HG03469 (cell line): Measurements from ENCODE around the gene CUEDC1.

ENCODE experiments used
- ATAC-seq: cut with Tn5 transposase; IDR thresholded peaks from one replicate; pipeline ENCODE4 v1.9.1; 2021; ENCODE audit warnings: mild to moderate bottlenecking, moderate library complexity, moderate number of reproducible peaks; ENCODE audit not compliant: unreplicated experiment

The CUEDC1 gene

DNA sequence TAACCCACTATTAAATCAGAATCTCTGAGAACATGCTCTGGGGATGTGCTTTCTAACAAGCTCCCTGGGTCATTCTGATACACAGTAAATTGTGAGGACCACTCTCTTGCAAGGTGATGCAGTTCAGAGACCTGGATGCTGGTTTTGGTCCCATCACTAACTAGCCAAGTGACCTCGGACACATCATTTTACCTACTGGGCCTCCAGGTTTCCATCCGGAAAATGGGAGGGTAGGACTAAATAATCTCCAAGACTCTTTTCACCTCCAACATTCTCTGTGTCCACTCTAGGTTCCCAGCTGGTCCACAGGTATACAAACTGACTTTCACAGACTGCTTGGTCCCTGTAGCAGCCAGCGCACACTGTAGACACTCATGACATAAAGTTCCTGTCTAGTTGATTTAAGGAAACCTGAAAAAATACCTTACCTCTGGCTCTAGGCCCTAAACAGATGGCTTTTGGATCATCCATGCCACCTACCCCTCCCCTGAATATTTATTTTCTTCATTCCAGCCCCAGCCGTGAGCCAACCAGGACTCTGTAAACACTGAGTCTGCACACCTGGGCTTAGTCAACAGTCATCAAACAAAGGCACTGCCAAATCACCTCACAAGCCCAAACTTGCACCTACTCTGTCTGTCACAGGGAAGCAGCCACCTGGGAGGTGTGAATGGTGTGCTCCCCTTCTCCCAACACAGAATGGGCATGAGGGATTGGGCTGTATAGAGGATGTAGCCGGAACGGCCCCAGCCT lies 54.0 kb downstream of the CUEDC1 start:
- no peak for ATAC-seq

DNA sequence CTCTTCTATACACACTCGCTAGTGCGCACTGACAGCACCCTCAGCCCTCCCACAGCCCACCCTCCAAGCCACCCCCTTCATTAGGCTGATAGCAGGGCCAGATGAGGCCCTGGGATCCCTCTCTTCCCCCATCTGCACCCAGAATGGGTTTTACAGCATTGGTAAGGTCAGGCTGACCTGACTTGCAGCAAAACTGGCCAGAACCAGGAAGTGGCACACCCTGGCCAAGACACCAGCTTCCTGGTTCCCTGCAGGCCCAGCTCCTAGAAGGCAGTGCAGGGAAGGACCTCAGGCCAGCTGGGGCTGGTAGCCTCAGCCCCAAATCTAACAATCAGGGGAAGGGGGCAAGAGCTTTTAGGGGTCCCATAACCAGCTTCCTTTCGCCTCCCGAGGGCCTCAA lies 55.4 kb downstream of the CUEDC1 start:
- ATAC-seq: no peak

DNA sequence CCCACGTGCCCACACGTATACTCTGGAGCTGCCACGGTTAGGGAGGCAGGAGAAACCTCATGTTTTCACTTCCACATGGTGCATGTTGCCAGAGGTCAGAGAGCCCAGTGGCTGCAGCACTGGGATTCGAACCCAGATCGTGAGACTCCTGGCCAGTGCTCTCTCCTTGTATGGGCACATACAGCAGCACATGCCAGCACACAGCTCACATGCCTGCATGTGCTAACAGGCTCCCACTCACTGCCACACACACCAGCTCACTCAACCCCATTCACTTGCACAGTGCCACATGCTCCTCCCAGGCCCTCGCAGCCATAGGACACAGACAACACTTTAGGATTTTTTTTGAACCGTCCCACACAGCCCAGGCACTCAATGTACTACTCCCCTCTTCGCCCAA lies 55.8 kb downstream of the CUEDC1 start:
- no peak for ATAC-seq

DNA sequence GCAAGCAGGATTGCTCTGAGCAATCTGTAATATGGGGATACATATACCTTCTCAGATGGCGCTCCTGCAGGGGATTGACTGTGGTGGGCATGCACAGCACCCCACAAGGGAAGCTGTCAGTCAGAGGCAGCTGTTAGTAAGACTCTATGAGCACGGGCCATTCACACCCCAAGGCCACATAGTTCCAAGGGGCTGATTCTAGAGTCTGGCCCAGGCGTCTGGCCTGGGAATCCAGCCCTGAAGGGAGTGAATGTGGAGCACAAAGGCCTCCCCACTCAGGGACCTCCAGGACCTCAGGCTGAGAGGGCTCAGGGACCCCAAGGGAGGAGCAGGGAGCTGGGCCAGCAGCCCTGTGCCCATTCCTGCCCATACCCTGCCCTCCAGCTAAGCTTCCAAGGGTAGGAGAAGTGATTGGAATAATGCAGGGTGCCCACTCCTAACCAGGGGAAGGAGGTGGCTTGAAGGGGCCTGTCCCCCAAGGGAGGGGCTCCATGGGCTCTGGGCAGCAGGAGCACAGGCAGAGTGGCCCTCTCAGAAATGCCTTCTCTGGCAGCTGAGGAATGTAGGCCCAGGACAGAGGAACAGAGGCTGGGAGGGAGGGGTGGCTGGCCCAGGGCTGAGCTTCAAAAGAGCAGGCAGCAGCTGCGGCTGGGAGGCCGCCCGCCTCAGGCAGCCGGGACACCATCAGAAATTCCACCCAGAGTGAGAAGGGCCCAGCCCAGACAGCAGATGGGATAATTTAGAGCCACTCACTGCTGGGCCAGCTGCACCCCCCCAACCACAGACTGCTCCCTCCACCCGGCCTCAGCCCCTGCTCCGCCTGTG lies 56.5 kb downstream of the CUEDC1 start:
- ATAC-seq: no peak

DNA sequence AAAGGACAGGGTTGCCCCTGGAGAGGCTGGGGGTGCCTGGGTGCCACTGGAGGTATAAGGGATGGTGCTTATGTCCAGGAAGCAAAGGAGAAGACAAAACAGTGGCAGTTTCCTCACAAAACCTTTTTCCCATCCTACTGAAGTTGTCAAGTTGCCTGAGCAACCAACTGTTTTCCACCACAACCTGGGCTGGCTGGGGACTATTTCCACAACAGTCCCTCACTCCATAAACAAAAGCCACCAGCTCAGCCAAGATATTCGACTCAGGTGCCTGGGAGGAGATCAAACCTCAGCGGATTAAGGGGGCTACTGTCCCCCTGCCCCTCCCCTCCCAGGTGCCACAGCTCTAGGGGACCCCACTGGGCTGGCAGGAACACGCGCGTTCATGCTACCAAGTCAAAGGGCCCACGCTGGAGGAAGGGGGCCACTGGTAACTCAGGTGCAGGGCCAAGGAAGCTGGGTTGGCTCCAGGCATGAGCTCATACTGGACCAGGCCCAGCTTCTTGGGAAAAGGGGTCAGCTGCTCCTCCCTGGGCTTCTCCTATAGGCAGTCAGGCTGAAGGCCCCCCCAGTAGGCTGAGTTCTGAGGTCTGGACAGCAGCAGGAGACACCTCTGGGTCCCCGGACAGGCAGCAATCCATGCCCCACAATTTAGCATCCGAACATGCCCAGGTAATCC lies 59.7 kb downstream of the CUEDC1 start:
- no peak for ATAC-seq

DNA sequence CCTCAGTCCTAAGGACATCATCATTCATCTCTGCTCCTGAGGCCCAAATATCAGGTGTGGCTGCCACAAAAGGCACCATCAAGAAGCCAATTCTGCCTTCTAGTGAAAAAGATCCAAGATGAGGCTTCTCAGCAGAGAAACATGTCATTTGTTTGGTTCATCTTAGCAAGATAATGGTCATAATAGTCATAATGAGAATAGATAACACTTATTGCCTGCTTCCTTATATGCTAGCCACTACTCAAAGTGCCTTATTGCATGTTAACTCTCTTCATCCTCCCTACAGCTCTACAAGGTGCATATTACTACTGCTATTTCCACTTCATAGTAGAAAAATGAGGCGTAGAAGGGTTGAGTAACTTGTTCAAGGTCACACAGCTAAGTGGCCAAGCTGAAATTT lies 60.4 kb downstream of the CUEDC1 start:
- no peak for ATAC-seq

DNA sequence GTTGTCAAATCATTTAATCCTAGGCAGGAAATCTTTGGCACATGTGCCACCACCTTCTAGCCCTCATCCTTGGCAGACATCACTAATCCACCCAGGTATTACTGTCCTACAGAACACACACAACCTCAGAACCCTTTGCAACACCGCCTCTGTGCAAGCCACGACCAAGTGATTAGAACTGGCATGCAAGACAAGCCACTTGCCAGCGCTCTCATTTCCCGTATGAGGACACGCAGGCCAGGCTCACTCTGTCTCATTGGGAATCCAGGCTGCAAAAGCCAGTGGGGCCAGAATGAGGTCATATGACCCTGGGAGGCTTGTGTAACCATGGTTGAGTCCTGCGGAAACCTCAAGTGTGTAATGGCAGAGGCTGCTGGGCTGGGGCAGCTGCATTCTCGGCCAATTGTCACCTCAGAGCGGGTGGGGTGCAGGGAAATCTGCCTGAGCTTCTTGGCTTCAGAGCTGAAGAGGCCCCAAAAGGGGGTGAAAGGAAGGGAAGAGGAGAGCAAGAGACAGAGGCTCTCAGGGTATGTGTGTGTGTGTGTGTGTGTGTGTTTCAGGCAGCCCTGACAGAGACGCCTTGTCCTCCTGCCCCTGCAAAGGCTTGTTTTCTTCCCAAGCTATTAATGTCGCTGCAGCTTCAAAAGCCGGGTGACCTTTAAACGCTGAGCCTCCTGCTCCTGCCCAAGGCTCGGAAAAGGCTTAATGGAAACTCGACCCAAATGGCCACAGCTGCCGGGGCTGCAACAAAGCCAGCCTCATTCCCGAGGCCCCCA lies 62.2 kb downstream of the CUEDC1 start:
- no peak for ATAC-seq

DNA sequence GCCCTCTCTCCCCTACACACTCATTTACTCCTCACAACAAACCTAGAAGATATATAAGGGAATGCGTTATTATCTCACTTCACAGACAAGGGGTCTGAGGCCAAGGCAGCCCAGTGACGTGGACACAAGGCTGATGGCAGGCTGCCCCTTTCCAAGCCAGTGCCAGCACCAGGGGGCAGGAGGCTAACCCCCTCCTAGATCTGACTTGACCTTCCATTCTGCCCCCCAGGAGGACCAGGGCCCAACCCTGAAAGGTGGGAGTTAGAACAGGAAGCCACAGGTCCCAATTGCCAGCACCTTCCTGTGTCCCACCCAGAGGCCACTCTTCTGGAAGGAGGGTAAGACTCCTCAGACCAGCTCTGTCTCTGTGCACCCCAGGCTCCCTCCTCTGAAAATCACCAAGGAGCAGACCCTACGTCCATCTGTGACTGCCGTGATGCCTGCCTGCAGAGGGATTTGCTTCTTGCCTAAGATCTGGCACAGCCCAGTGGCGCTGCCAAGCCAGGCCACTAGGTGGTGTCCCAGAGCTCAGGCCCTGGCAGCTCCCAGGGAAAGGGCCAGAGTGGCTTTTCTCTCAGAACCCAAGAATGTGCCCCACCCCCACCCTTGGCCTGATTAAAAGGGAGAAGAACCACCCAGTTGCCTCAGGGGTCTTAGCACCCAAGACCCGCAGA lies 62.9 kb downstream of the CUEDC1 start:
- no peak for ATAC-seq

DNA sequence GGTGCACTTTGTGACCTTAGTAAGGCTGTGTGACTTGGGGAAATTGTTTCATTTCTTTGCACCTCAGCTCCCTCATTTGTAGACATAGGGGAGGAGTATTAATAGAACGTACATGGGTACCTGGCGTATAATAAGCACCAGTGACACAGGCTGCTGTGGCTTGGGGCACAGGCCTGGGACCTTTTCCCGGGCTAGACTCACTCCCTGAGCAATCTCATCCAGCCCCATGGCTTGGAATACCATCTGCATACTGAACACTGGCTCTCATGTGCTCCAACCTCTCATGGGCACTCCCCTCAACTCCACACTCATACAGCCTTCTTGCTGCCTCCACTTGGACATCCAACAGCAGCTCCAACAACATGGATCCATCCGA lies 64.4 kb downstream of the CUEDC1 start:
- ATAC-seq: no peak

DNA sequence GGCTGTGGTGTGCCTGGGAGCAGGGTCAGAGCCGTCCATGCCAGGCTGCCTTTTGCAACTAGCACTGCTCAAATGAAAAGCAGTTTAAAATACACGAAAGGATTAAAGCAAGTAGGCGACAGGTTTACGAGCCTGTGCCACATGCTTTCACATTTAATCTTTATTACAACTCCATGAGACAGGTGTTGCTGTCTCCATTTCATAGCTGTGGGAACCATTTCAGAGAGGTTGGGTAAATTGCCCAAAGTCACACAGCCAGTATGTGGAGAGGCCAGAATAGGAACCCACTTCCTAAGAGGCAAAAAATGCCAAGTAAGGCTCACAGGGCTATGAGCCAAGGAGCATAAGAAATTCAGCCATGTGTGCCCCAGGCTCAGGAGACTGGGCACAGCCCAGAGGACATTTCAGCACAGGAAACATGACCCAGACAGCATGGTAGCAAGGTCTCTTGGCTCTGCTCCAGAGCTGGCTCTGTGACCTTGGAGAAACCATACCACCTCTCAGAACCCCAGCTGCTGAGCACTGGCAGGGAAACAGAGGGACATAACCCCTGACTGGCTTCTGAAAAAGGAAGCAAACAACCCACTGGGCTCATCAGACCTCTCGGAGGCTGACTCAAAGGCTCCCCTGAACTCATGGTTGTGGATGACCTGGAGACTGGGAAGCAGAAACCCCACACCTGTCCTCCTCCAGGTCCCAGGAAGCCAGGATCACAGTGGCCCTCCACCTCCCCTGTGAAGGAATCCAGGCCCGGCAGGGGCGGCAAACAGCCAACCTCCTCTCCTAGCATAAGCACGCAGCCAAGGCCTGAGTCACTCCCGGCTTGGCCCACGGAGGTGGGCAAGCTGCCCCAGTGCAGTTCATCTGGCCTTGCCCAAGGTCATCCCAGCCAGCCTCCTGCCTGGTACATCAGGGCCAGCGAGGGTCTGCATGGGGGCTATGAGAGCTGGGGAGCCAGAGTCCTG lies 65.0 kb downstream of the CUEDC1 start:
- no peak for ATAC-seq

DNA sequence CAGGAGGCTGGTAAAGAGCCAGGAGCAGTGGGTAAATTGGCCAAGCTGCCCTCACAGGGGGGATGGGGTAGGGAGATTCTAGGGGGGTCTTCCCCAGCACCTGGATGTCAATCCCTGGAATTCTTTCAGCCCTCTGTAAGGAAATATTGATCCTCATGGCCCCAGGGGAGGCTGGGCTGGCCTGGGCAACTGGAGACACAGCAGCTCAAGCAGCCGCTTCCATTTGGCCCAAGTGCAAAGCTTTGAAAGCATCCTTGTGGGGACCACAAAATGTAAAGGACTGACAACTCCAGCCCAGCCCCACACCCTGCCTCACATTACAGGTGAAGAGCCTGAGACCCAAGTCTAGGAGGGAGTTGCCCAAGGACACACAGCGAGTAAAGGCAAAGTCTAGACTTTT lies 66.0 kb downstream of the CUEDC1 start:
- ATAC-seq: no peak

DNA sequence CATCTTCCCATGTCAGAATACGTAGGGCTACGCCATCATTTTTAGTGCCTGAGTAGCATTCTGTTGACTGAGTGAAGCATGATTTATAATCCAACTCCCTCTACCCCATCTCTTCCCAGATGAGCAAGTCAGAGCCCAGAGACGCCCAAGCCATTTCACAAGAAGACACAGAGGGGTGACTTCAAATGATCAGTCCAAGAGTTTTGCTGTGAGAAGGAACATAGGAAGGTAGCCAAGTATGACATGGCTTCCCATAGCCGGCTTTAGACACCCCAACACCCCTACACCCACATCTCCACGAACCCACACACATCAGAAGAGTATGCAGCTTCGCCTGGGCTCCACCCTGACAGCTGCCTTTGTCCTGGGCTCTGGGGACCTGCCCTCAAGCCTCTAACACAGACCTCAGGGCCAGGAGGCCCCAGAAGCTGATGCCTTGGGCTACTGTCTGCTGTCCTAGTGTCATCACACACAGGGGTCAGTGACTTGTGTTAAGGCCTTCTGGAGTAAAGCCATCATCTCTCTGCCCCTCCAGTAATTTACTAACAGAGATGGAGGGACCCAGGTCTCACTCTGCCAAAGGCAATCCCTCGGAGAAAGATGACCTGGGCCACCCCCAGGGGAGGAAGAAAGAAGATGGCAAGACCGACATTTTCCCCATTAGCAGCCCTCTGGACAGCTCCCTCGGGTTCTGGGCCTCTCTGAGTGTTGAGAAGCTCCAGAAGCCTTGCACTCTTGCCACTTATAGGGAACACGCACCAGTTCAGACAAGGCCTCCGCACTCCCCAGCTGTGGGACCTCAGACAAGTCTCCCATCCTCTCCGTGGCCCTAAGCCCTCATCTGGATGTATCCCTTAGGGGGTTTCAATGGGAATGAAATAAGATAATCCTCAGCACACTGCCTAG lies 66.6 kb downstream of the CUEDC1 start:
- ATAC-seq: no peak

DNA sequence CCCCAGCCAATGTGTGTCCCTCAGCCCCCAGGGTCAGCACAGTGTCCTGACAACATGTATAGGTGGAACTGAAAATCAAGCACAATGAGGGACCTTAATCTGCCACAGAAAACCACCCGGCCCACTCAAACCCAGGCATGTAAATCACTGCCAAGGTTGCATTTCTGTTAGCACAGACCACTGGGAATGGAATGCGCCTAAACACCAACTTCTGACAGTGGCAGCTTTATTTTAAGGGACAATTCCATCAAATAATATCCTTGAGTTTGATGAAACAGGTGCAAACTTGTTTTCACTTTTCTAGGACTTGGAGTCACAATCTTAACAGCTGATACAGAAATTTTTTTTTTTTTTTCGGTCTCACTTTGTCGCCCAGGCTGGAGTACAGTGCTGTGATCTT lies 68.1 kb downstream of the CUEDC1 start:
- no peak for ATAC-seq

DNA sequence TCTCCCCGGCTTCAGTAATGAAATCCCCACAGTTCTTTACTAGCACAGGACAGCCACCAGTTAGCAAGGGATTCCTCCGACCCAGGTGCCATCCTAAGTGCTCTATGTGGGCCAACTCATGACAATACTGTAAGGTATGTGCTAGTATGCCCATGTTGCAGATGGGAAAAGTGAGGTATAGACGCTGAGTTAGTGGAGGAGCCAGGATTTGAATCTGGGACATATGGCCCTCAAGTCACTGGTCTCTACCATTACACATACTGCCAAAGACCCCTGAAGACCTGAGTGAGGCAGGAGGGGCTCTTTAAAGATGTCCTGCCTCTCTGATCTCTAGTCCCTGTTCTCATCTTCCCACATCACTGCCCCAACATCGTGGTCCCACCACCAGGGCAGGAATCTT lies 69.2 kb downstream of the CUEDC1 start:
- ATAC-seq: no peak

DNA sequence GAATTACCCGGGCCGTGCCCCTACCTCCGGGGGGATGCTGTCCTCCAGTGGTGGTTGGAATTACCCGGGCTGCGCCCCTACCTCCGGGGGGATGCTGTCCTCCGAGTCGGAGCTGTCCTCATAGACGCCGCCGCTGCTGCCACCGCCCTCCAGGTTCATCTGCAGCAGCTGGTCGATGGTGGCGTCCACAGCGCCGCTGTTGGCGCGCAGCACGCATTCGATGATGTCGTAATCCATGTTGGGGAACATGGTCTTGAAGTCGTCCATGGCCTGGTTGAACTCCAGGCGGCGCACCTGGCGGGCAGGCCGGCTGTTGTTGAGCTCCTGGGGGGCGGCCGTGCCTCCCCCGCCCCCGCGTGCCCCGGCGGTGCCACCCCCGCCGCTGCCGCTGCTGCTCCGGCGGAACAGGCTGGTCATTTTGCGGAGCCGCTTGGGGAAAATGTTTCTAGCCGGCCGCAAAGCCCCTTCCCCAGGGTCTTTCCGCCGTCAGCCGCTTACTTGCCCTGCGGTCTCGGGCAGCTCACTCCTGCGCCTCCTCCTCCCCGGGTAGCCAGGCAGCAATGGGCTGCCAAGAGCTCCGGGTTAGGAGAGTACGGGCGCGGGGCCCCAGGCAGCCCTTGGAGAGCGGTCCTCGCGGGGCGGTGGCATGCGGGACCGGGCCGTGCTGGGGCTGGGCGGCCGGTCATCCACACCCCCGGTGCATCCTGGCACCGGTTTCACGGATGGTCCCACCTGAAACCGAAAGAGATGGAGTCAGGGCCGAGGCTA lies 69.9 kb downstream of the CUEDC1 start:
- no peak for ATAC-seq

DNA sequence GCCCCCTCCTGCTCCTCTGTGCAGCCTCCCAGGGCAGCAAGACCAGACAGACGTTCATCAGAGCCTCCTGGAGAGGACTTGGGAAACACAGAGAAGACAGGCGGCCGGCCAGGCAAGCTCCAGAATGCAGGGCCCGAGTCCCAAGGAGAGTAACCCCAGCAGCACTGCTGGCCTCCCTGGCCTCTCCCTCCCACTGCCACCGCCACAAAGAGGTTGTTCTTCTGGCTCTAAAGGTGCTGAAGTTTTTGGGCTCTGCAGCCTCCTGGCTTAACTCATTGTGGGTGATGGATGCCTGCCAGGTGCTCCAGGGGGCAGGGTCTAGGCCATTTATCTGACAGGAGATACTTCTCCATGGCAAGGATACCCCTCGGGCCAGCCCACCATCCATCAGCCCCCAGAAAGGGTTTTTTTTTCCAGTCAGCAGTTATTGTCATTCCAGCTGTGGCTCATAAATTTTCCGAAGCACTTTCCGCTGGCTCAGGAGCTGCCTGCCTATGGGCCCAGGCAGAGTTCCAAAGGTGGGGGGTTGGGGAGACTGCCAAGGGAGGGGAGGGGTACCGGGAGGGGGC lies 73.3 kb downstream of the CUEDC1 start:
- no peak for ATAC-seq

DNA sequence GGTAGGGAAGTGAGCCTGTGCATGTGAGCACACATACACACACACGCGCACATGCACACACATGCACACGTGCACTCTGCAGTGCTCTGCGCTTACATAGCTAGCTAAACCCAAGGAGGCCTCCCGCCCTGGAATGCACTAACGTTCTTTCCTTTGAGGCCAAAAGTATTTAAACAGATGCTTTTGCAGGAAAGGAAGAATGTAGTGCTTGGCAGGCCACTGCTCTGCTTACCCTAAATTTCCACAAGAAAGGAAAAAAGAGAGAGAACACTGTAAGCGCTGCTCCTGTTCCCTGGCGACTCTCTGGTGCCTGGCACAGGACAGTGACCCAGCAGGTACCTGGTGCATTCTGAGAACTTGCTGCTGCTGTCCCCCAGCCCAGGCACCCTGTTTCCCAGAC lies 74.1 kb downstream of the CUEDC1 start:
- ATAC-seq: no peak
